Spleen (tissue), 11 donors: ENCODE data around the gene ENO2. TPM values are rescaled to one million over a fixed set of nuclear protein-coding genes. Genes with fewer than 3 reads are reported as not detected.

ENCODE experiments used
- DNase-seq: peaks from one replicate; pipeline ENCODE4 v3.0.0-alpha.2; 2020
- H3K27ac ChIP-seq, 8 donors: fragments of 200-600 bp; sonication (generic) in 7 of 8; 1 replicate in 4 of 8; 2 replicates in 4 of 8; pipeline versions ENCODE4 v1.5.0 to v1.8.0; 2016 to 2021; ENCODE audit warnings: inconsistent platforms in 4 of 8, mild to moderate bottlenecking in 4 of 8, moderate library complexity in 1 of 8
- H3K27me3 ChIP-seq, 7 donors: fragments of 200-600 bp; sonication (generic) in 6 of 7; replicated peaks in 1 of 7; 1 replicate in 4 of 7; 2 replicates in 3 of 7; pipeline versions ENCODE4 v1.5.0 to v1.8.0; 2016 to 2021; ENCODE audit warnings: inconsistent platforms in 3 of 7, mild to moderate bottlenecking in 1 of 7
- H3K36me3 ChIP-seq, 6 donors: fragments of 200-600 bp; sonication (generic) in 5 of 6; 1 replicate in 4 of 6; 2 replicates in 2 of 6; pipeline versions ENCODE4 v1.5.0 to v1.8.0; 2016 to 2021; ENCODE audit warnings: inconsistent platforms in 2 of 6
- H3K4me1 ChIP-seq, 6 donors: fragments of 200-600 bp; sonication (generic) in 5 of 6; 1 replicate in 3 of 6; 2 replicates in 3 of 6; pipeline versions ENCODE4 v1.5.0 to v1.8.0; 2016 to 2021; ENCODE audit warnings: inconsistent platforms in 3 of 6
- H3K4me3 ChIP-seq, 8 donors: fragments of 200-600 bp; sonication (generic) in 7 of 8; 1 replicate in 4 of 8; 2 replicates in 4 of 8; pipeline versions ENCODE4 v1.5.0 to v1.8.0; 2016 to 2021; ENCODE audit warnings: inconsistent platforms in 4 of 8, mild to moderate bottlenecking in 4 of 8, moderate library complexity in 2 of 8
- H3K9me3 ChIP-seq, 8 donors: fragments of 200-600 bp; sonication (generic) in 7 of 8; 1 replicate in 4 of 8; 2 replicates in 4 of 8; pipeline versions ENCODE4 v1.5.0 to v1.8.0; 2016 to 2021; ENCODE audit warnings: inconsistent platforms in 4 of 8
- CTCF ChIP-seq, 11 experiments: fragments of 200-600 bp in 7 of 11; fragments of 450-650 bp in 4 of 11; sonication (generic) in 4 of 11; IDR thresholded peaks in 8 of 11; conservative IDR thresholded peaks in 3 of 11; 1 replicate in 7 of 11; 2 replicates in 4 of 11; pipeline versions ENCODE4 v1.4.0 to v1.8.0; 2016 to 2021; ENCODE audit warnings: antibody characterized with exemption in 11 of 11, inconsistent platforms in 4 of 11, mild to moderate bottlenecking in 1 of 11
- POLR2A ChIP-seq, 3 donors: fragments of 450-650 bp; IDR thresholded peaks; one replicate each; pipeline ENCODE4 v1.5.1; 2017; ENCODE audit warnings: antibody characterized with exemption in 3 of 3, mild to moderate bottlenecking in 1 of 3
- POLR2AphosphoS5 ChIP-seq, 3 donors: sonication (generic); formaldehyde crosslinking; IDR thresholded peaks; one replicate each; pipeline ENCODE4 v1.5.1; 2017; ENCODE audit warnings: antibody characterized with exemption in 3 of 3
- WGBS, 5 donors: extraction: QIAGEN DNeasy Blood & Tissue Kit in 3 of 5; methylation state at CpG; one replicate each; pipeline versions ENCODE4 v1.1.5 to v1.1.7; 2013 to 2018; 5-methylcytosine and 5-hydroxymethylcytosine counted together
- intact Hi-C: fragments of 100-400 bp; cut with DNase I; formaldehyde crosslinking; loops from one replicate; pipeline ENCODE4 v1.15.0; 2023; ENCODE audit warnings: low total_unique reads
- polyA plus RNA-seq, 3 donors: library from polyadenylated mRNA; stranded (reverse); fragments of 200-250 nt; gene quantifications; one replicate each; pipeline ENCODE4 v1.2.1, GENCODE V29; 2013
- total RNA-seq, 7 donors: library from RNA; depleted of rRNA in 3 of 7; stranded (reverse); fragments of >200 nt in 3 of 7; fragmentation: NEBNext Ultra II Directional in 4 of 7; extraction: Animal tissue kit (Norgen Biotek cat#: 25700) in 4 of 7; gene quantifications; one replicate each; pipeline versions ENCODE4 v1.1.0 to v1.2.1, GENCODE V29; 2016 to 2021
- donor health status: healthy with polysubstance abuse.
- donor health status: DM: no; HTN: no; CAD: no; lungs with moderate emphysema.
- donor health status: DM: no; HTN: no; CAD: no.
- donor health status: Bipolar disorder and iron deficiency.
- donor health status: healthy.
- donor health status: DM: no; HTN: no; CAD: no.
- donor health status: DM: yes; HTN: yes; CAD: no.

Gene ENO2
- total and polyA plus RNA-seq, 10 donors, result 7.6 to 41.3 (median 26.5) TPM

GRCh38 chr12:6921996-6922946, 7.9 kb downstream of the ENO2 start:
- peak overlapping the region in 6 of 8 donors; percentile 5 to 95 (median 56) for H3K27ac ChIP-seq
- WGBS, 5 donors, result 53 to 58% (median 55%) methylated on average over 9 of the region's 9 CpGs
- intact Hi-C loops, result no loop called here
- peaks cover 5 to 59% (median 55%) of the 10 kb centered on the region in 6 donors for H3K4me1 ChIP-seq
- peak in 1 of 3 donors; percentile 16 for TF ChIP-seq POLR2AphosphoS5 (IDR thresholded peaks at IDR 0.05)
- no peak for TF ChIP-seq POLR2A (IDR thresholded peaks at IDR 0.05)
- H3K4me3 ChIP-seq, result peak overlapping the region in 1 of 8 donors; percentile 8
- H3K36me3 ChIP-seq, result peaks cover 0 to 19% (median 3%) of the 10 kb centered on the region in 6 donors
- no peaks in the 10 kb centered on the region for H3K9me3 ChIP-seq
- peak; percentile 74 for DNase-seq
- peaks cover 0 to 7% (median 0%) of the 10 kb centered on the region in 7 donors for H3K27me3 ChIP-seq

GRCh38 chr12:6923003-6923732, 8.8 kb downstream of the ENO2 start:
- no peak for TF ChIP-seq CTCF (IDR thresholded peaks at IDR 0.05 in 8 of 11, conservative IDR thresholded peaks at IDR 0.05 in 3 of 11)
- TF ChIP-seq POLR2A (IDR thresholded peaks at IDR 0.05), result no peak
- no peak for TF ChIP-seq POLR2AphosphoS5 (IDR thresholded peaks at IDR 0.05)
- H3K27me3 ChIP-seq, result peaks cover 0 to 13% (median 0%) of the 10 kb centered on the region in 7 donors
- 72 to 75% (median 75%) methylated on average over 10 of the region's 10 CpGs for WGBS, 5 donors
- DNase-seq, result peak; percentile 58
- peak overlapping the region in 5 of 8 donors; percentile 55 to 95 (median 57) for H3K27ac ChIP-seq
- H3K36me3 ChIP-seq, result peaks cover 0 to 10% (median 2%) of the 10 kb centered on the region in 6 donors
- H3K4me1 ChIP-seq, result peaks cover 5 to 63% (median 57%) of the 10 kb centered on the region in 6 donors
- H3K9me3 ChIP-seq, result no peaks in the 10 kb centered on the region
- peak overlapping the region in 1 of 8 donors; percentile 8 for H3K4me3 ChIP-seq
- intact Hi-C loops, result no loop called here

- H3K9me3 ChIP-seq, result no peaks in the 10 kb centered on the region
- intact Hi-C loops, result no loop called here
- H3K4me3 ChIP-seq, result peak overlapping the region in 1 of 8 donors; percentile 44
- peaks cover 0 to 18% (median 0%) of the 10 kb centered on the region in 7 donors for H3K27me3 ChIP-seq
- WGBS, 5 donors, result 57 to 79% (median 67%) methylated on average over 6 of the region's 6 CpGs
- DNase-seq, result peak; percentile 44
- H3K27ac ChIP-seq, result peak overlapping the region in 5 of 8 donors; percentile 90 to 96 (median 93)
- no peak for TF ChIP-seq POLR2A (IDR thresholded peaks at IDR 0.05)
- no peak for TF ChIP-seq CTCF (IDR thresholded peaks at IDR 0.05 in 8 of 11, conservative IDR thresholded peaks at IDR 0.05 in 3 of 11)
- no peak for TF ChIP-seq POLR2AphosphoS5 (IDR thresholded peaks at IDR 0.05)
- peaks cover 7 to 70% (median 62%) of the 10 kb centered on the region in 6 donors for H3K4me1 ChIP-seq
- peaks cover 0 to 10% (median 0%) of the 10 kb centered on the region in 6 donors for H3K36me3 ChIP-seq
Observed at GRCh38 chr12:6923851-6924250, 9.5 kb downstream of the ENO2 start.

DNA sequence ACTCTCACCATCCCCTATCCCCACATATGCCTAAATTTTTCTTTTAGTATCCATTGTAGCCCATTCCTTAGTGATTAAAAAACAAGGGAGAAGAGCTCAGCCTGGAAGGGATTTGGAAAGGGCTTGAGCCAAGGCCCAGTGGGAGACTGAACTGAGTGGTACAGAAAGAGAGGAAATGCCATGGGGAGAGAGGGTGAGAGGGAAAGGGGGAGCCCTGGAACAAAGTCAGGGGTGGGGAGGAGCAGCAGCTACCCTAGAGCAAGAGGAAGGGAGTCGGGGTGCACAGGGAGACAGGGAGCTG, 10.8 kb downstream of the ENO2 start:
- intact Hi-C loops, result no loop called here
- peaks cover 0 to 18% (median 0%) of the 10 kb centered on the region in 7 donors for H3K27me3 ChIP-seq
- TF ChIP-seq POLR2AphosphoS5 (IDR thresholded peaks at IDR 0.05) (no peak), CTCF (IDR thresholded peaks at IDR 0.05 in 8 of 11, conservative IDR thresholded peaks at IDR 0.05 in 3 of 11) (no peak), POLR2A (IDR thresholded peaks at IDR 0.05) (no peak)
- no peak overlapping the region for H3K4me3 ChIP-seq
- H3K27ac ChIP-seq, result peak overlapping the region in 7 of 8 donors; percentile 86 to 96 (median 91)
- no peak for DNase-seq
- peaks cover 20 to 83% (median 76%) of the 10 kb centered on the region in 6 donors for H3K4me1 ChIP-seq
- no peaks in the 10 kb centered on the region for H3K9me3 ChIP-seq
- peaks cover 0 to 7% (median 0%) of the 10 kb centered on the region in 6 donors for H3K36me3 ChIP-seq
- 46 to 78% (median 62%) methylated on average over 1 of the region's 1 CpG for WGBS, 5 donors
